Measurements from ENCODE around the gene UBL7. TPM values are rescaled to one million over a fixed set of nuclear protein-coding genes. Genes with fewer than 3 reads are reported as not detected.

UBL7 gene, protein sequence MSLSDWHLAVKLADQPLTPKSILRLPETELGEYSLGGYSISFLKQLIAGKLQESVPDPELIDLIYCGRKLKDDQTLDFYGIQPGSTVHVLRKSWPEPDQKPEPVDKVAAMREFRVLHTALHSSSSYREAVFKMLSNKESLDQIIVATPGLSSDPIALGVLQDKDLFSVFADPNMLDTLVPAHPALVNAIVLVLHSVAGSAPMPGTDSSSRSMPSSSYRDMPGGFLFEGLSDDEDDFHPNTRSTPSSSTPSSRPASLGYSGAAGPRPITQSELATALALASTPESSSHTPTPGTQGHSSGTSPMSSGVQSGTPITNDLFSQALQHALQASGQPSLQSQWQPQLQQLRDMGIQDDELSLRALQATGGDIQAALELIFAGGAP
- 38.5 to 42.7 TPM (median 41.3 TPM) in 5 replicates for total RNA-seq (2022; extraction: Qiagen RNA extraction)

DNA sequence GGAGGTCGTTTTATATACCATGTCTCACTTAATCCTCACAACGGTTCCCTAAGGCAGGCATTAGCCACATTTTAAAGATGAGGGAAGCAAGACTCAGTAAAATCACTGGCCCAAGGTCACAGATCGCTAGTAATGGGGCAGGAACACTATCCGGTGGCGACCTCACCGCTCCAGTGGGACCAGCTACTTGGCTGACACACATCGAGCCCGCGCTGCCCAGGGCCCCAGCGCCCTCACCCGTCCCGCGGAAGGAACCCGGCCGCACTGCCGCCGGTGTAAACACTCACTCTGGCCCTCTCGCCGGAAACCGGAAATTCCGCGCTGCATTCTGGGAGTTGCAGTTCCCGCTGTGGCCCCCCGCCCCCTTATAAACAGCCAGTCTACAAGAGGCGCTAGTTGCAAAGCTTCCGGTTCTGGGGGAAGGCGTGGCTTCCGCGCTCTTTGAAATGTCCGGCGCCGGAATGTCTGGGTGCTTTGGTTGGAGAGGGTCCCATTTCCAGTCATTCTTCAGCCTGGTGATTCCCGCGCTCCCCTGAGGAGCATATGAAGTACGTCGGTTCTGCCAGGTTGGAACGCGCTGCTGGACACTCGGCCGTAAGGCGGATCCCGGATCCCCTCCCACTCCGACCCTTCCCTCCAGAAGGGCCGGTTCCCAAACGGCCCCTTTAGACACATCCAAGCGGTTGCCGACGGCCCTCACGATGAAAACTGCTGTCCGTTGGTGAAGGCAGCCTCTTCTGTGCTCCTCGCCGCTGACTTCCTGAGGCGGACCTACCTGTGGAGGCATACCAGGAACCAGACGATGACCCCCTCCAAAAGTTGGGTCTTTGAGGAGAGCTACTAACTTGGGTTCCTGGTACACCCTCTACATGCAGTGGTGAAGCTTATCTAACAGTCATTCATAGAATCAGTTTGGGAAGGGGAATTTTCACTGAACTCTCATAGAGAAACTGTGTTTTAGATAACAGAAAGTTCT lies at the start of gene UBL7:
TSS of gene UBL7 (minus strand) at position 290 of the 976 bp plus-strand sequence. CDS start 2,293 bp downstream, outside the sequence.

DNA sequence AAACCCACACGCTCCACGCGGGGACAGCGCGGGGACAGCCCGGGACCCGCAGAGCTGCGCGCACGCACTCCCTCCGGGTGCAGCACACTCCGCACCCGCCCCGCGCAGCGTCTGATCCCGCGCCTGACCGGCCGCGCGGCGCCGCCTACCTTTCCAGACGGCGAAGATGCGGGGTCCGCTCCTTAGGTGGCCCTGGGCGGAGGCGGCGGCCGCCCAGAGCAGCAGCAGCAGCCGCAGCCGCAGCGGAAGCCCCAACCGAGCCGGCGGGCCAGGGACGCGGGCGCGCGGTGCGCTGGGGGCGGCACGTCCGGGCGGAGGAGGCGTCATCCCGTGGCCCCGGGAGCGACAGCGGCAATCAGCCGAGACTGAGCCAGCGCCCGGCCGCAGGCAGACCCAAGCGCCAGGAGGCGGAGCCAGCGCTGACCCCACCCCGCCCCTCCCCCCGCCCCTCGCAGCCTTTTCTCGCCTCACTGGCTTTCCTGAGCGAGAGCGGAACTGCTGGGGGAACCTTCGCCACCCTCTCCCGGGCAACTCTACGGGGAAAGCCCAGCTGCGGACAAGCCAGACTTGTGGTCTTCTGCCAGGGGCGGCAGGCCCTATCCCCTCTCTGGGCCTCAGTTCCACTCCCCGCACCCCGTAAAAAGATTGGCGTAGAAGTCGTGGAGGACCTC lies 27.2 kb downstream of the UBL7 start, which contains the start of gene SEMA7A:
TSS of gene SEMA7A (minus strand) at position 367 of the 671 bp plus-strand sequence. CDS start at position 327, 40 bp downstream.

Other genes starting within 250 kb of the UBL7 start
- gene CCDC33, start 224.8 kb downstream of the UBL7 start, total RNA-seq (2022; extraction: Qiagen RNA extraction), result 6.7 to 8.9 TPM (median 7.2 TPM) in 5 replicates
- gene CYP11A1, start 93.5 kb downstream of the UBL7 start, total RNA-seq (2022; extraction: Qiagen RNA extraction), result not detected in 5 replicates
- gene SEMA7A, start 27.2 kb downstream of the UBL7 start, total RNA-seq (2022; extraction: Qiagen RNA extraction), result 1.5 to 2.1 TPM (median 1.7 TPM) in 5 replicates
- gene ARID3B, start 80.1 kb upstream of the UBL7 start, total RNA-seq (2022; extraction: Qiagen RNA extraction), result 2.8 to 3.3 TPM (median 3.0 TPM) in 5 replicates
- 26.5 to 45.1 TPM (median 34.8 TPM) in 5 replicates for gene CLK3, start 154.7 kb upstream of the UBL7 start, total RNA-seq (2022; extraction: Qiagen RNA extraction)
- gene EDC3, start 234.9 kb upstream of the UBL7 start, total RNA-seq (2022; extraction: Qiagen RNA extraction), result 18.0 to 23.2 TPM (median 21.9 TPM) in 5 replicates

All from A549 treated with Mapracorat at 1 μM for 4 hours (cell line).